Measurements from ENCODE around the gene THAP12.

GRCh38 chr11:76329084-76329648 lies 51.8 kb downstream of the THAP12 start:
- TF ChIP-seq CTCF (optimal IDR thresholded peaks at IDR 0.05 in 1 of 3, IDR thresholded peaks at IDR 0.05 in 1 of 3, conservative IDR thresholded peaks at IDR 0.05 in 1 of 3; ENCODE audit: extremely low read depth in 1 of 3, insufficient read depth in 2 of 3, low read length in 3 of 3) = no peak
- TF ChIP-seq EZH2 (IDR thresholded peaks at IDR 0.05; ENCODE audit: low read length) = no peak

Data from keratinocyte (primary cell).